GM19035 (cell line): ENCODE results near the gene ERV3-1.
"Not testable (repeated sequence)": the region's sequence is repeated elsewhere in the genome, so short reads cannot be mapped to it uniquely, and the experiment has no call there.

Source experiments
- ATAC-seq: cut with Tn5 transposase; IDR thresholded peaks from one replicate; pipeline ENCODE4 v1.9.1; 2021; ENCODE audit not compliant: unreplicated experiment

Gene ERV3-1

GRCh38 chr7:64945503-64946175, 60.8 kb downstream of the ERV3-1 start:
- ATAC-seq = no peak

GRCh38 chr7:64944667-64945502, 61.6 kb downstream of the ERV3-1 start:
- ATAC-seq = not testable (repeated sequence)
